HepG2 (cell line): ENCODE data around the gene GALNT18.

Experiments used
- ASH2L ChIP-seq: fragments of 300-600, 200-600 bp; sonication (generic); IDR thresholded peaks from 2 replicates; pipeline ENCODE4 v1.7.0; 2017; ENCODE audit warnings: low read depth, mild to moderate bottlenecking, moderate library complexity, mixed read lengths, low read length; ENCODE audit not compliant: insufficient read length
- EP300 ChIP-seq, 3 experiments: sonication (generic) in 1 of 3; formaldehyde crosslinking in 1 of 3; IDR thresholded peaks; 2 replicates each; pipeline versions ENCODE4 v1.5.1 to v1.6.1; 2011 to 2020; ENCODE audit warnings: low read depth in 2 of 3, low read length in 2 of 3, borderline replicate concordance in 1 of 3, improper control_type of control experiment in 1 of 3, mild to moderate bottlenecking in 1 of 3, missing genetic modification reagents in 1 of 3, moderate library complexity in 1 of 3
- EZH2 ChIP-seq: conservative IDR thresholded peaks from 2 replicates; pipeline ENCODE4 v1.6.1; 2012; ENCODE audit warnings: mild to moderate bottlenecking, low read depth, low read length, moderate library complexity
- KAT7 ChIP-seq: IDR thresholded peaks from 2 replicates; pipeline ENCODE4 v1.6.1; 2018; ENCODE audit warnings: borderline replicate concordance, missing compliant biosample characterization
- NFE2L1 ChIP-seq: sonication (generic); formaldehyde crosslinking; IDR thresholded peaks from 2 replicates; pipeline ENCODE4 v1.4.0; 2020; ENCODE audit warnings: missing genetic modification reagents, mild to moderate bottlenecking, borderline replicate concordance
- SUZ12 ChIP-seq: fragments of 150-350 bp; IDR thresholded peaks from 2 replicates; pipeline ENCODE4 v1.6.1; 2014; ENCODE audit warnings: low read depth, low read length
- TCF7L2 ChIP-seq: IDR thresholded peaks from 2 replicates; pipeline ENCODE4 v1.6.1; 2011; ENCODE audit warnings: mild to moderate bottlenecking, low read depth, low read length, moderate library complexity
- TFDP1 ChIP-seq: IDR thresholded peaks from 2 replicates; pipeline ENCODE4 v1.6.1; 2016; ENCODE audit warnings: missing compliant biosample characterization, missing genetic modification reagents, borderline replicate concordance
- ZNF3 ChIP-seq: IDR thresholded peaks from 2 replicates; pipeline ENCODE4 v1.7.0; 2017; ENCODE audit warnings: inconsistent platforms
- ZNF496 ChIP-seq: sonication (generic); formaldehyde crosslinking; IDR thresholded peaks from 2 replicates; pipeline ENCODE4 v1.8.1; 2023; ENCODE audit warnings: mild to moderate bottlenecking, moderate library complexity, missing genetic modification reagents; ENCODE audit not compliant: insufficient replicate concordance
- TF ChIP-seq, protein P1 (sequence below): IDR thresholded peaks from 2 replicates; pipeline ENCODE4 v1.6.1; 2012; ENCODE audit warnings: inconsistent platforms

- TF ChIP-seq SUZ12, result no peak
- no peak for TF ChIP-seq NFE2L1 (CRISPR knock-in tag)
- TF ChIP-seq TCF7L2, result no peak
- no peak for TF ChIP-seq ZNF496 (CRISPR knock-in tag)
- TF ChIP-seq ZNF3 (CRISPR knock-in tag), result no peak
- no peak for TF ChIP-seq EZH2
- TF ChIP-seq TFDP1 (CRISPR knock-in tag), result no peak
- TF ChIP-seq, protein P1, sequence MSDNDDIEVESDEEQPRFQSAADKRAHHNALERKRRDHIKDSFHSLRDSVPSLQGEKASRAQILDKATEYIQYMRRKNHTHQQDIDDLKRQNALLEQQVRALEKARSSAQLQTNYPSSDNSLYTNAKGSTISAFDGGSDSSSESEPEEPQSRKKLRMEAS, result no peak
- no peak for TF ChIP-seq KAT7 (CRISPR knock-in tag)
- TF ChIP-seq EP300 (IDR thresholded peaks at IDR 0.05; ENCODE audit: low read depth in 2 of 2, low read length in 2 of 2), result no peak
- no peak for TF ChIP-seq EP300 (CRISPR knock-in tag; IDR thresholded peaks at IDR 0.05; ENCODE audit: borderline replicate concordance)
- TF ChIP-seq ASH2L, result no peak
These were observed 385.2 kb downstream of the GALNT18 start for GRCh38 chr11:11236498-11237059.
